Measurements from ENCODE around the gene TBL3. TPM values are rescaled to one million over a fixed set of nuclear protein-coding genes. Genes with fewer than 3 reads are reported as not detected.

TBL3 gene
- total and polyA plus RNA-seq, 7 donors = 31.5 to 78.0 (median 41.8) TPM

DNA sequence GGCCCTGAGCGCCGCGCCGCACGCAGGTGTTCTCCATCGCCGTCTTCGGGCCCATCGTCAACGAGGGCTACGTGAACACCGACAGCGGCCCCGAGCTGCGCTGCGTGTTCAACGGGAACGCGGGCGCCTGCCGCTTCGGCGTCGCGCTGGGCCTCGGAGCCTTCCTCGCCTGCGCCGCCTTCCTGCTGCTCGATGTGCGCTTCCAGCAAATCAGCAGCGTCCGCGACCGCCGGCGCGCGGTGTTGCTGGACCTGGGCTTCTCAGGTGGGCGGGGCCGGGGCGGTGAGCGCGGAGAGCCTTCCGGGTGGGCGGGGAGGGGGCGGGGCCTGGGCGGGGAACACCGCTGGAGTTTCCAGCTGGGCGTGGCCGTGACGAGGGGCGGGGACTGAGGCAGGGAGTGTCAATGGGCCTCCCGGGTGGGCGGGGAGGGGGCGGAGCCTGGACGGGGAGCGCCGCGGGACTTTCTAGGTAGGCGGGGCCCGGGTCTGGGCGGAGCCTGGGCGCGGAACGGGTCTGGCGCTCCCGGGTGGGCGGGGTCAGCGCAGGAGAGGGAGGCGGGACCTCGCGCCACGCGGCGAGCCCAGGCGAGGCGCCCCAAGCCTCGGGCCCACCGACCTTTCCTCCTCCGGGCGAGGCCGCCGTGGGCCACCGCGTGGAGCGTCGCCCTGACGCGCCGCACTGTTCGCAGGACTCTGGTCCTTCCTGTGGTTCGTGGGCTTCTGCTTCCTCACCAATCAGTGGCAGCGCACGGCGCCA, 20.3 kb downstream of the TBL3 start:
- ATAC-seq (peak; percentile 92 to 94 (median 92)), DNase-seq (peak; percentile 96 to 98)
- peaks cover 0 to 34% (median 20%) of the 10 kb centered on the region in 3 donors for H3K27me3 ChIP-seq (ENCODE audit: insufficient read depth in 3 of 3, low read length in 2 of 3)
- peak overlapping the region; percentile 62 for H3K4me3 ChIP-seq
- H3K9me3 ChIP-seq = no peaks in the 10 kb centered on the region
- TF ChIP-seq, protein P1, sequence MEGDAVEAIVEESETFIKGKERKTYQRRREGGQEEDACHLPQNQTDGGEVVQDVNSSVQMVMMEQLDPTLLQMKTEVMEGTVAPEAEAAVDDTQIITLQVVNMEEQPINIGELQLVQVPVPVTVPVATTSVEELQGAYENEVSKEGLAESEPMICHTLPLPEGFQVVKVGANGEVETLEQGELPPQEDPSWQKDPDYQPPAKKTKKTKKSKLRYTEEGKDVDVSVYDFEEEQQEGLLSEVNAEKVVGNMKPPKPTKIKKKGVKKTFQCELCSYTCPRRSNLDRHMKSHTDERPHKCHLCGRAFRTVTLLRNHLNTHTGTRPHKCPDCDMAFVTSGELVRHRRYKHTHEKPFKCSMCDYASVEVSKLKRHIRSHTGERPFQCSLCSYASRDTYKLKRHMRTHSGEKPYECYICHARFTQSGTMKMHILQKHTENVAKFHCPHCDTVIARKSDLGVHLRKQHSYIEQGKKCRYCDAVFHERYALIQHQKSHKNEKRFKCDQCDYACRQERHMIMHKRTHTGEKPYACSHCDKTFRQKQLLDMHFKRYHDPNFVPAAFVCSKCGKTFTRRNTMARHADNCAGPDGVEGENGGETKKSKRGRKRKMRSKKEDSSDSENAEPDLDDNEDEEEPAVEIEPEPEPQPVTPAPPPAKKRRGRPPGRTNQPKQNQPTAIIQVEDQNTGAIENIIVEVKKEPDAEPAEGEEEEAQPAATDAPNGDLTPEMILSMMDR (IDR thresholded peaks at IDR 0.05) = no peak
- WGBS, 3 donors = 3 to 4% (median 4%) methylated on average over 39 to 96 of the region's 96 CpGs
- intact Hi-C loops (cut with DNase I) = no loop called here
- peaks cover 2 to 7% of the 10 kb centered on the region in 2 donors for H3K36me3 ChIP-seq (ENCODE audit: insufficient read depth in 1 of 2, low read depth in 1 of 2)
- H3K27ac ChIP-seq = no peak overlapping the region
- peaks cover 17% of the 10 kb centered on the region for H3K4me1 ChIP-seq

DNA sequence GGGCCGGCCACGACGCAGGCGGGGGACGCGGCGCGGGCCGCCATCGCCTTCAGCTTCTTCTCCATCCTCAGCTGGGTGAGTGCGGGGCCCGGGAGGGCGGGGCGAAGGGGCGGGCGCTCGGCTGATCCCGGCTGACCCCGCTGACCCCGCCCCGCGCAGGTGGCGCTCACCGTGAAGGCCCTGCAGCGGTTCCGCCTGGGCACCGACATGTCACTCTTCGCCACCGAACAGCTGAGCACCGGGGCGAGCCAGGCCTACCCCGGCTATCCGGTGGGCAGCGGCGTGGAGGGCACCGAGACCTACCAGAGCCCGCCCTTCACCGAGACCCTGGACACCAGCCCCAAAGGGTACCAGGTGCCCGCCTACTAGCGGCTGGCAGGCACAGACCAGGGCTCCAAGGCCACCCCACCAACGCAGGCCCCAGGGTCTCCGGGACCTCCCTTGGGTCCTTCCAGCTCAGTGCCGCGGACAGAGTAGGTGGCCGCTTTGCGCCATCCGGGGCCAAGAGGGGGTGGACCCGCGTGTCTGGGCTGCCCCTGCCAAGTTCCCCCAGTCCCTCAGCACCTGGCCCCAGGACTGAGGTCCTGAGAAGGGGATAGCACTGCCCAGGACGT, 21.0 kb downstream of the TBL3 start:
- Histone ChIP-seq H3K4me1 (peaks cover 22% of the 10 kb centered on the region), H3K27me3 (ENCODE audit: insufficient read depth in 3 of 3, low read length in 2 of 3) (peaks cover 0 to 34% (median 20%) of the 10 kb centered on the region in 3 donors), H3K27ac (no peak overlapping the region), H3K4me3 (peak overlapping the region; percentile 62), H3K9me3 (no peaks in the 10 kb centered on the region), H3K36me3 (ENCODE audit: insufficient read depth in 1 of 2, low read depth in 1 of 2) (peaks cover 3 to 6% of the 10 kb centered on the region in 2 donors)
- DNase-seq = peak in 1 of 2 donors; percentile 33
- WGBS, 3 donors = 39 to 44% (median 43%) methylated on average over 43 to 50 of the region's 50 CpGs
- TF ChIP-seq, protein P1 (IDR thresholded peaks at IDR 0.05) = no peak
- ATAC-seq = peak; percentile 1 to 7 (median 2)
- intact Hi-C loops (cut with DNase I) = no loop called here

DNA sequence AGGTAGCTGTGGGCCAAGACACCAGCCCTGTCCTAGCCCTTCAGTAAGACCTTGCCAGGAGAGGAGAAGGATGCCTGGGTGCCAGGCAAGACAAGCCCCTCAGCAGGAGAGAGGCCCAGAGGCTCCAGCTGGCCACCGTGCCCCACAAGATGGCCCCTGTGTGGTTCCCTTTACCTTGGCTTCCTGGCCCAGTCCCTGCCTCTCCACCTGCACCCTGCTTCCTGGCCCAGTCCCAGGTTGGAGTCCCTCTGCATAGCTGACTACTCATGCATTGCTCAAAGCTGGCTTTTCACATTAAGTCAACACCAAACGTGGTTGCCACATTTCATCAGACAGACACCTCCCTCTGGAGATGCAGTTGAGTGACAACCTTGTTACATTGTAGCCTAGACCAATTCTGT, 21.9 kb downstream of the TBL3 start:
- Histone ChIP-seq H3K4me1 (peaks cover 30% of the 10 kb centered on the region), H3K4me3 (no peak overlapping the region), H3K36me3 (ENCODE audit: insufficient read depth in 1 of 2, low read depth in 1 of 2) (peaks cover 3 to 14% of the 10 kb centered on the region in 2 donors), H3K9me3 (no peaks in the 10 kb centered on the region), H3K27ac (no peak overlapping the region), H3K27me3 (ENCODE audit: insufficient read depth in 3 of 3, low read length in 2 of 3) (peaks cover 0 to 26% (median 17%) of the 10 kb centered on the region in 3 donors)
- TF ChIP-seq, protein P1 (IDR thresholded peaks at IDR 0.05) = no peak
- intact Hi-C loops (cut with DNase I) = no loop called here
- ATAC-seq (no peak), DNase-seq (peak; percentile 31 to 60)
- 66 to 73% (median 71%) methylated on average over 2 of the region's 2 CpGs for WGBS, 3 donors

DNA sequence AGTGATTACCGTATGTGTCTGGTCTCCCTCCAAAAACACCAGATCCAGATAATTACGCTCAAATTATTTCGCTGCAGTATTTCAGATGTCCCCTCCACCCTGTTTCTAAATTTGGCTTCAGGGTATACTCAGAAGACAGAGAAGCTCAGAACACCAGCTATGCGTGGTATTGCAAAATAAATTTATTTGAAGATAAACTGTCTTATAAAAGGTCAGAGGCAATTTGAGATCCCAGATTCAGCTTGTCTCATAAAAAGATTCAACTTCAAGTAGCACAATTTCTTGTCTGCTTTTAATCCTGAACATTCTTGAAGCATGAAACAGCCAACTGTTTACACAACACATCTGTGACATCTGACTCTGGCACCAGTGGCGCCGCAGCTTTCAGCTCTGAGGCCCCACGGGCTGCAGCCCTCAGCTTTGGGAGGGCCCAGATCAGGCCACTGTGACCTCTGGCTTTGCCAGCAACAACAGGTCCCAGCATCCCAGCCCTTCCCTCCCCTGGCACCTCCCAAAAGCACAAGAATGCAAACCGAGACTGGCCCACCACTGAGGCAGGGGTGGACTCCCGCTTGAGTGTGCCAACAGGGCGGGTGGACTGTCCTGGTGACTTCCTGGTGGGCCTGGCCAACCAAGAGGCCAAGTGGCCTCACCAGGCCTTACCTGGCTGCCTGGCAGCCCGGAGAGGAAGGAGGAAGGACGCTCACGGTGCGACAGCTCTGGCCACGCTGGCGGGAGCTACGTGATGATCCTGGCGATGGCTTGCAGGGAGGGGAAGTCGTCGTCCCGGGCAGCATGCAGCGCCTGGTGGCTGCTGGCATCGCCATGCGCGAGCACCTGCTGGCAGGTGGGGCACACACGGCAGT, 25.9 kb downstream of the TBL3 start:
- intact Hi-C loops (cut with DNase I) = no loop called here
- DNase-seq (peak; percentile 51 to 86), ATAC-seq (peak; percentile 30 to 73 (median 48))
- Histone ChIP-seq H3K4me1 (peaks cover 17% of the 10 kb centered on the region), H3K9me3 (no peaks in the 10 kb centered on the region), H3K27ac (peak overlapping the region; percentile 63), H3K4me3 (no peak overlapping the region), H3K36me3 (ENCODE audit: insufficient read depth in 1 of 2, low read depth in 1 of 2) (peaks cover 8 to 54% of the 10 kb centered on the region in 2 donors), H3K27me3 (ENCODE audit: insufficient read depth in 3 of 3, low read length in 2 of 3) (no peaks in the 10 kb centered on the region)
- 59 to 80% (median 67%) methylated on average over 24 to 26 of the region's 26 CpGs for WGBS, 3 donors
- TF ChIP-seq, protein P1 (IDR thresholded peaks at IDR 0.05) = no peak
